AG04450 (cell line): ENCODE results near the gene POLR2I. TPM values are rescaled to one million over a fixed set of nuclear protein-coding genes. Genes with fewer than 3 reads are reported as not detected.

Experiments
- CTCF ChIA-PET: fragments of 300-600, 350-600 bp; formaldehyde crosslinking; extraction: SDS; loops from one replicate; lab custom pipeline; 2022; ENCODE audit warnings: antibody characterized with exemption, inconsistent platforms; lab: Charles Lee
- POLR2A ChIA-PET: fragments of 350-600 bp; formaldehyde crosslinking; extraction: SDS; loops from one replicate; lab custom pipeline; 2021; ENCODE audit warnings: antibody characterized with exemption, inconsistent platforms; lab: Yijun Ruan, JAX
- DNase-seq: peaks from one replicate; pipeline ENCODE4 v3.0.0-alpha.2; 2011; ENCODE audit warnings: low read depth, low spot score
- H3K27ac ChIP-seq: one replicate; pipeline ENCODE4 v1.5.1; 2012; ENCODE audit warnings: low read depth, low read length, control low read depth
- H3K27me3 ChIP-seq: one replicate; pipeline ENCODE4 v1.6.0; 2012; ENCODE audit warnings: low read length; ENCODE audit not compliant: control insufficient read depth, insufficient read depth
- H3K4me3 ChIP-seq: 2 replicates; pipeline ENCODE4 v1.5.1; 2011; ENCODE audit warnings: mild to moderate bottlenecking, low read depth, low read length, control low read depth
- H3K9me3 ChIP-seq: 2 replicates; pipeline ENCODE4 v1.5.1; 2012; ENCODE audit warnings: low read length; ENCODE audit not compliant: control insufficient read depth, insufficient read depth
- polyA plus RNA-seq: library from polyadenylated mRNA; depleted of rRNA; stranded (reverse); fragments of >200 nt; gene quantifications from 2 replicates; pipeline ENCODE4 v1.2.3, GENCODE V29; 2011
- TF ChIP-seq, protein P1 (sequence below): IDR thresholded peaks from 2 replicates; pipeline ENCODE4 v1.5.1; 2011; ENCODE audit warnings: low read depth, low read length, control low read depth, inconsistent platforms

POLR2I gene
- polyA plus RNA-seq, 1 experiment: 37.7 TPM

DNA sequence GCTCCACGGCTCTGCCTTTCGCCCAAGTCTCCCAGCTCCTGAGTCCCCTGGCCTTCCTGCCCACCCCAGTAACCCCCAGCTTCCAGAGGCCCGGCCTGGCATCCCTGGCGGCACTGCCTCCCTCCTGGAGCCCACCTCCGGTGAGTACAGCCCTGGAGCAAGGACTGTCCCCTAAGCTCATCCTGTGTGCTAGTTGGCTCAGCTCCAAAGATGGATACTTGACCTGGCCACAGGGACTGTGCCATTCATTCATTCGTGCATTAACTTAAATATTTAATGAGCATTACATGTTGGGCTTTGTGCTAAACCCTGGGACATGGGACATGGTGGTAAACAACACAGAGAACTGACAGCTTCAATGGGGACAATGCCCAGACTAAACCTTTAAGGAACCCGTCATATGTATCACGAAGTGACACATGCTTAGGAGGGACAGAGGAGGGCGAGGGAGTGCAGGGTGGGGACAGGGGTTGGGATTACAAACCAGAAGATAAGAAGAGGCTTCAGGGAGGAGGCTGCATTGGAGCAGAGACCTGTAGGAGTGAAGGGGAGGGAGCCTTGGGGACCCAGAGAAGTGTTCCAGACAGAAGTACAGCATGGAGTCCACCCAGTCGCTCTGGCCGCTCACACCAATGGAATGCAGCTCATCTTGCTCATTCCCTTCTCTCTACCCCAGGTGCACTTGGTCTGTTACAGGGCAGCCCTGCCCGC, 10.7 kb downstream of the POLR2I start:
- Histone ChIP-seq H3K4me3 (no peak overlapping the region), H3K27me3 (no peaks in the 10 kb centered on the region), H3K9me3 (no peaks in the 10 kb centered on the region), H3K27ac (no peak overlapping the region)
- TF ChIP-seq, protein P1, sequence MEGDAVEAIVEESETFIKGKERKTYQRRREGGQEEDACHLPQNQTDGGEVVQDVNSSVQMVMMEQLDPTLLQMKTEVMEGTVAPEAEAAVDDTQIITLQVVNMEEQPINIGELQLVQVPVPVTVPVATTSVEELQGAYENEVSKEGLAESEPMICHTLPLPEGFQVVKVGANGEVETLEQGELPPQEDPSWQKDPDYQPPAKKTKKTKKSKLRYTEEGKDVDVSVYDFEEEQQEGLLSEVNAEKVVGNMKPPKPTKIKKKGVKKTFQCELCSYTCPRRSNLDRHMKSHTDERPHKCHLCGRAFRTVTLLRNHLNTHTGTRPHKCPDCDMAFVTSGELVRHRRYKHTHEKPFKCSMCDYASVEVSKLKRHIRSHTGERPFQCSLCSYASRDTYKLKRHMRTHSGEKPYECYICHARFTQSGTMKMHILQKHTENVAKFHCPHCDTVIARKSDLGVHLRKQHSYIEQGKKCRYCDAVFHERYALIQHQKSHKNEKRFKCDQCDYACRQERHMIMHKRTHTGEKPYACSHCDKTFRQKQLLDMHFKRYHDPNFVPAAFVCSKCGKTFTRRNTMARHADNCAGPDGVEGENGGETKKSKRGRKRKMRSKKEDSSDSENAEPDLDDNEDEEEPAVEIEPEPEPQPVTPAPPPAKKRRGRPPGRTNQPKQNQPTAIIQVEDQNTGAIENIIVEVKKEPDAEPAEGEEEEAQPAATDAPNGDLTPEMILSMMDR: no peak
- ChIA-PET CTCF (interaction anchor here (1.6 kb wide), 1 partner anchor 24 kb away, joined by 4 read pairs; no protein-coding TSS in a partner anchor), POLR2A (interaction anchor here (1.6 kb wide), 1 partner anchor 11 kb away, joined by 3 read pairs; the partner anchor contains the start of gene POLR2I)
- no peak for DNase-seq

DNA sequence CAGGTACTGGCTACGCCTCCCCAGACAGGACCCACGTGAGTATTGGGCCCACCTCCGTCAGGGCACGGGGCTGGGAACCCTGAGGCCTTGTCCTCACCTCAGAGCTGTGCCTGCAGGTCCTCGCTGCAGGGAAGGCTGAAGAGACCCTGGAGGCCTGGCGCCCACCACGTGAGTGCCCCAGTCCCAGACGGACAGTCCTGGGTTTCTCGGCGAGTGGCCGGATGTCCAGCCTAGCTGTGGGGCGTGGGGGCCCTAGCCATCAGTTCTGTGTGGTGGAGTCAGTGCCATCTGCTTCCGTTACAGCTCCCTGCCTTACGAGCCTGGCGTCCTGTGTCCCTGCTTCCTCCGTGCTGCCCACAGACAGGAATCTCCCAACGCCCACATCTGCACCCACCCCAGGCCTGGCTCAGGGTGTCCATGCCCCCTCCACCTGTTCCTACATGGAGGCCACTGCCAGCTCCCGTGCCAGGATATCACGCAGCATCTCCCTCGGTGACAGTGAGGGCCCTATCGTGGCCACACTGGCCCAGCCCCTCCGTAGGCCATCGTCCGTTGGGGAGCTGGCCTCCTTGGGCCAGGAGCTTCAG, 11.5 kb downstream of the POLR2I start:
- ChIA-PET CTCF (interaction anchor here (1.6 kb wide), 1 partner anchor 25 kb away, joined by 4 read pairs; no protein-coding TSS in a partner anchor), POLR2A (interaction anchor here (0.9 kb wide), 1 partner anchor 12 kb away, joined by 3 read pairs; the partner anchor contains the start of gene POLR2I)
- TF ChIP-seq, protein P1: no peak

GRCh38 chr19:36101550-36102327, 12.9 kb downstream of the POLR2I start:
- no peaks in the 10 kb centered on the region for H3K27me3 ChIP-seq
- DNase-seq: no peak
- no peaks in the 10 kb centered on the region for H3K9me3 ChIP-seq
- CTCF ChIA-PET: no interaction called here
- H3K4me3 ChIP-seq: no peak overlapping the region
- POLR2A ChIA-PET: no interaction called here
- no peak overlapping the region for H3K27ac ChIP-seq
- TF ChIP-seq, protein P1: no peak

More for the DNA sequence above, 11.5 kb downstream of the POLR2I start:
- Histone ChIP-seq H3K27me3 (no peaks in the 10 kb centered on the region), H3K4me3 (no peak overlapping the region), H3K9me3 (no peaks in the 10 kb centered on the region), H3K27ac (no peak overlapping the region)
- DNase-seq: no peak

GRCh38 chr19:36100476-36100875, 14.2 kb downstream of the POLR2I start:
- TF ChIP-seq, protein P1: no peak
- no peak for DNase-seq
- ChIA-PET CTCF (interaction anchor here (1.1 kb wide), 1 partner anchor 8 kb away, joined by 5 read pairs; no protein-coding TSS in a partner anchor), POLR2A (no interaction called here)
- H3K9me3 ChIP-seq: no peaks in the 10 kb centered on the region
- no peak overlapping the region for H3K4me3 ChIP-seq
- H3K27me3 ChIP-seq: no peaks in the 10 kb centered on the region
- H3K27ac ChIP-seq: no peak overlapping the region
